Astrocyte (in vitro differentiated cells and primary cell): ENCODE results near the gene PDE1A. TPM values are rescaled to one million over a fixed set of nuclear protein-coding genes. Genes with fewer than 3 reads are reported as not detected.

Source experiments
- DNase-seq: peaks from one replicate; pipeline ENCODE4 v3.0.0-alpha.2; 2010; ENCODE audit warnings: low read depth
- FAIRE-seq: peaks from 2 replicates; lab custom pipeline; 2011; peaks lifted over from hg19 to GRCh38; lab: Jason Lieb, UNC
- H2AFZ ChIP-seq: 2 replicates; pipeline ENCODE4 v1.6.0; 2012; ENCODE audit warnings: low read depth, low read length, inconsistent platforms
- H3K27ac ChIP-seq: 2 replicates; pipeline ENCODE4 v1.5.1; 2011; ENCODE audit warnings: low read depth, low read length, inconsistent platforms
- H3K27me3 ChIP-seq: 2 replicates; pipeline ENCODE4 v1.6.0; 2011; ENCODE audit warnings: low read length, inconsistent platforms; ENCODE audit not compliant: insufficient read depth
- H3K36me3 ChIP-seq: 2 replicates; pipeline ENCODE4 v1.5.1; 2011; ENCODE audit warnings: low read length, inconsistent platforms; ENCODE audit not compliant: insufficient read depth
- H3K4me1 ChIP-seq: 2 replicates; pipeline ENCODE4 v1.5.1; 2011; ENCODE audit warnings: low read length, inconsistent platforms; ENCODE audit not compliant: insufficient read depth
- H3K4me2 ChIP-seq: 2 replicates; pipeline ENCODE4 v1.6.0; 2012; ENCODE audit warnings: low read length, inconsistent platforms
- H3K4me3 ChIP-seq: 2 replicates; pipeline ENCODE4 v1.5.1; 2011; ENCODE audit warnings: low read depth, mild to moderate bottlenecking, low read length, inconsistent platforms; ENCODE audit not compliant: insufficient read depth
- H3K79me2 ChIP-seq: 2 replicates; pipeline ENCODE4 v1.6.0; 2012; ENCODE audit warnings: mild to moderate bottlenecking, low read length, inconsistent platforms; ENCODE audit not compliant: insufficient read depth
- H3K9ac ChIP-seq: 2 replicates; pipeline ENCODE4 v1.6.0; 2012; ENCODE audit warnings: mild to moderate bottlenecking, low read length, inconsistent platforms
- H3K9me3 ChIP-seq: 2 replicates; pipeline ENCODE4 v1.5.1; 2012; ENCODE audit warnings: low read depth, mild to moderate bottlenecking, low read length, inconsistent platforms; ENCODE audit not compliant: insufficient read depth
- H4K20me1 ChIP-seq: 2 replicates; pipeline ENCODE4 v1.6.0; 2012; ENCODE audit warnings: low read length, inconsistent platforms; ENCODE audit not compliant: insufficient read depth
- H3K27ac Mint-ChIP-seq: one replicate; pipeline ENCODE4 v1.8.0; 2021; ENCODE audit warnings: mild to moderate bottlenecking, mixed read lengths; ENCODE audit not compliant: unreplicated experiment
- H3K27me3 Mint-ChIP-seq: one replicate; pipeline ENCODE4 v1.8.0; 2021; ENCODE audit warnings: low read depth, mixed read lengths; ENCODE audit not compliant: unreplicated experiment
- H3K36me3 Mint-ChIP-seq: one replicate; pipeline ENCODE4 v1.8.0; 2021; ENCODE audit warnings: low read depth, mixed read lengths; ENCODE audit not compliant: unreplicated experiment
- H3K4me1 Mint-ChIP-seq: one replicate; pipeline ENCODE4 v1.8.0; 2021; ENCODE audit warnings: low read depth, mixed read lengths; ENCODE audit not compliant: unreplicated experiment
- H3K4me3 Mint-ChIP-seq: one replicate; pipeline ENCODE4 v1.8.0; 2021; ENCODE audit warnings: mild to moderate bottlenecking, moderate library complexity, mixed read lengths; ENCODE audit not compliant: unreplicated experiment
- H3K9me3 Mint-ChIP-seq: one replicate; pipeline ENCODE4 v1.8.0; 2021; ENCODE audit warnings: mild to moderate bottlenecking, mixed read lengths; ENCODE audit not compliant: unreplicated experiment
- EZH2 ChIP-seq: IDR thresholded peaks from 2 replicates; pipeline ENCODE4 v1.6.1; 2012; ENCODE audit warnings: mild to moderate bottlenecking, low read length, inconsistent platforms; ENCODE audit not compliant: insufficient read depth
- total RNA-seq: library from RNA; stranded (reverse); gene quantifications from 2 replicates; pipeline ENCODE4 v1.2.1, GENCODE V29; 2021
- TF ChIP-seq, protein P1 (sequence below): IDR thresholded peaks from 2 replicates; pipeline ENCODE4 v1.5.1; 2011; ENCODE audit warnings: low read depth, mild to moderate bottlenecking, inconsistent platforms, low read length, moderate library complexity; ENCODE audit not compliant: insufficient read depth

The PDE1A gene
- total RNA-seq, 1 donor from 2014 or later = 0.32 TPM

GRCh38 chr2:182210669-182211068 lies 216.2 kb downstream of the PDE1A start:
- Histone ChIP-seq H3K9ac (no peak overlapping the region), H3K27ac (no peak overlapping the region), H3K4me3 (no peak overlapping the region), H3K4me2 (no peak overlapping the region), H3K79me2 (no peaks in the 10 kb centered on the region), H3K4me1 (no peaks in the 10 kb centered on the region), H3K36me3 (no peaks in the 10 kb centered on the region), H4K20me1 (no peaks in the 10 kb centered on the region), H3K27me3 (no peaks in the 10 kb centered on the region), H2AFZ (no peak overlapping the region), H3K9me3 (no peaks in the 10 kb centered on the region)
- Mint-ChIP-seq H3K27me3 (no peaks in the 10 kb centered on the region), H3K4me1 (no peaks in the 10 kb centered on the region), H3K4me3 (no peak overlapping the region), H3K27ac (no peak overlapping the region), H3K36me3 (no peaks in the 10 kb centered on the region), H3K9me3 (peaks cover 2% of the 10 kb centered on the region)
- no peak for DNase-seq
- TF ChIP-seq, protein P1, sequence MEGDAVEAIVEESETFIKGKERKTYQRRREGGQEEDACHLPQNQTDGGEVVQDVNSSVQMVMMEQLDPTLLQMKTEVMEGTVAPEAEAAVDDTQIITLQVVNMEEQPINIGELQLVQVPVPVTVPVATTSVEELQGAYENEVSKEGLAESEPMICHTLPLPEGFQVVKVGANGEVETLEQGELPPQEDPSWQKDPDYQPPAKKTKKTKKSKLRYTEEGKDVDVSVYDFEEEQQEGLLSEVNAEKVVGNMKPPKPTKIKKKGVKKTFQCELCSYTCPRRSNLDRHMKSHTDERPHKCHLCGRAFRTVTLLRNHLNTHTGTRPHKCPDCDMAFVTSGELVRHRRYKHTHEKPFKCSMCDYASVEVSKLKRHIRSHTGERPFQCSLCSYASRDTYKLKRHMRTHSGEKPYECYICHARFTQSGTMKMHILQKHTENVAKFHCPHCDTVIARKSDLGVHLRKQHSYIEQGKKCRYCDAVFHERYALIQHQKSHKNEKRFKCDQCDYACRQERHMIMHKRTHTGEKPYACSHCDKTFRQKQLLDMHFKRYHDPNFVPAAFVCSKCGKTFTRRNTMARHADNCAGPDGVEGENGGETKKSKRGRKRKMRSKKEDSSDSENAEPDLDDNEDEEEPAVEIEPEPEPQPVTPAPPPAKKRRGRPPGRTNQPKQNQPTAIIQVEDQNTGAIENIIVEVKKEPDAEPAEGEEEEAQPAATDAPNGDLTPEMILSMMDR = no peak
- no peak for TF ChIP-seq EZH2
- FAIRE-seq = no peak

- Histone ChIP-seq H2AFZ (no peak overlapping the region), H3K4me3 (no peak overlapping the region), H3K79me2 (no peaks in the 10 kb centered on the region), H3K4me1 (no peaks in the 10 kb centered on the region), H3K27ac (no peak overlapping the region), H3K36me3 (no peaks in the 10 kb centered on the region), H3K9ac (no peak overlapping the region), H3K9me3 (no peaks in the 10 kb centered on the region), H3K27me3 (no peaks in the 10 kb centered on the region), H4K20me1 (no peaks in the 10 kb centered on the region), H3K4me2 (no peak overlapping the region)
- no peaks in the 10 kb centered on the region for H3K27me3 Mint-ChIP-seq
- H3K4me3 Mint-ChIP-seq = no peak overlapping the region
- H3K36me3 Mint-ChIP-seq = no peaks in the 10 kb centered on the region
- no peak overlapping the region for H3K27ac Mint-ChIP-seq
- peaks cover 2% of the 10 kb centered on the region for H3K9me3 Mint-ChIP-seq
- DNase-seq (no peak), FAIRE-seq (no peak)
- no peaks in the 10 kb centered on the region for H3K4me1 Mint-ChIP-seq
- no peak for TF ChIP-seq EZH2
- TF ChIP-seq, protein P1 = no peak
These were observed 218.4 kb downstream of the PDE1A start for GRCh38 chr2:182208421-182208820.

GRCh38 chr2:182207049-182207746 lies 219.6 kb downstream of the PDE1A start:
- peak; percentile 24 for DNase-seq
- H3K27me3 ChIP-seq = no peaks in the 10 kb centered on the region

More at GRCh38 chr2:182207049-182207746, 219.6 kb downstream of the PDE1A start:
- no peaks in the 10 kb centered on the region for H3K36me3 ChIP-seq
- no peaks in the 10 kb centered on the region for H4K20me1 ChIP-seq
- Mint-ChIP-seq H3K9me3 (peaks cover 2% of the 10 kb centered on the region), H3K27ac (no peak overlapping the region), H3K27me3 (no peaks in the 10 kb centered on the region), H3K4me3 (no peak overlapping the region), H3K4me1 (no peaks in the 10 kb centered on the region), H3K36me3 (no peaks in the 10 kb centered on the region)
- no peaks in the 10 kb centered on the region for H3K4me1 ChIP-seq
- no peak overlapping the region for H3K27ac ChIP-seq
- TF ChIP-seq, protein P1 = no peak
- TF ChIP-seq EZH2 = no peak
- no peak overlapping the region for H3K4me2 ChIP-seq
- H3K9ac ChIP-seq = no peak overlapping the region
- FAIRE-seq = no peak
- H3K4me3 ChIP-seq = no peak overlapping the region
- H2AFZ ChIP-seq = no peak overlapping the region
- no peaks in the 10 kb centered on the region for H3K9me3 ChIP-seq
- H3K79me2 ChIP-seq = no peaks in the 10 kb centered on the region
